ENCODE data around the gene MR1.

The MR1 gene
- 23.9 to 59.0 reads per million in 2 experiments for total RNA-seq

DNA sequence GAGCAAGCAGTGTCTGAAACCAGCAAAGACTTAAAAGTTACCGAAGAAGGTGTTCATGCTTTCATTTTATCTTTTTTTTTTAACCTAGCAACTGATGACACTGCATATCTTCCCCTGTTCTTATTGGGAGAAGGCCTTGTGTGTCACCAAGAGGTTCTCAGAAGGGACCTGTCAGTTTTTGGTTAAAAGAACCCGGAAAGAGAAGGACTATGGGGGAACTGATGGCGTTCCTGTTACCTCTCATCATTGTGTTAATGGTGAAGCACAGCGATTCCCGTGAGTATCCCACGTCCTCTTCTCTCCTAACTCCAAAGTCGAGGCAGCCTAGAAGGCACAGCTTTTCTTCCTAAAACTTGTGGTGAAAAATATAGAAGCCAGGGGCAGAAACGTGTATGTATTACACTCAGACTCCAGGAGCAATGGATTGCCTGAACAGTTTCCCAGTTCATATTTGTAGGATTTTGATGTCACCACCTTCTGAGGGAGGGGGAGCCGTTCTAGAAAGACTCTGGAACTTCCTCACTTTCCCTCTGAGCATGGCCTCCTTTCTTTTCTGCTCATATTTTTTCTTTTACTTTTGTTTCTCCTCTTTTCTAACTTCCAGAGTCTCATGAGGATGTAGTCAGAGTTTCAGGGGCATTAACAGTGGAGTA, at the start of gene MR1:
TSS of gene MR1 (plus strand) at position 185 of the 653 bp plus-strand sequence. CDS start at position 210, 25 bp downstream.
- DNase-seq (ENCODE audit: low read depth): peak; percentile 21

DNA sequence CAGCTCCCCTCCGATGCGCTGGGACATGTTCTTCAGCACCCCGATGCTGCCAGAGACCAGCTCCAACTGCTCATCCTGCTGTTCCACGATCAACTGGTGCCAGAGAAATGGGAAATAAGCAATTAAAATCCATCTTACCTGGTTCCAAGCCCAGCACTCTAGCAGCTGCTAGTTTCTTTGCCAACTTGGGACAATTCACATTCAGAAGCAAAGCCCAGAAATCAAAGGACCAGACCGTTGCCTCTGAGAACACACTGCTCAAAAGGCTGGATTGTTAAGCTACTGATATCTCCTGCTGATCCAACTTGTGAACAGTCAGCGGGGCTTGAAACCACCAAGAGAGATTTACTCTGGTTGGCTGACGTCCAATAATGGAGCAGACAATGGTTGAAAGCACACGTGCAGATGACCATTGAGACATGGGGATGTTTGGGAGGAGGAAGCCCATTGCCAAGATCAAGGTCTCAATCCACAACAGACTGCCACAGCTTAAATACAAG, 45.5 kb upstream of the MR1 start:
- no peak for DNase-seq (ENCODE audit: low read depth)

DNA sequence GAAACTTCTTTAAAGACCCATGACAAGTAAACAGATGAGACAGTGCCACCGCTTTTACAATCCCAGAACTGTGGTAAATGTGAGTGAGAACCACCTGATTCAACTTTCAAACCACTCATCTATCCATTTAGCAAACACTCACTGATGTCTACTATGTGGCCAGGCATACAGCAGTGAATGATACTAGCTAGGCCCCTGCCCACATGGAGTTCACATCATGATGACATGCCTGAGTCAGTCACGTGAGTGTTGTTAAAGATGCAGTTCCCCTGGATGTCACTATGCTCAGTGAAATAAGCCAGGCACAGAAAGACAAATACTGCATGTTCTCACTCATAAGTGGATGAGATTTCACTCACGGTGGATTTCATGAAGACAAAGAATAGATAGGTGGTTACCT, 39.5 kb upstream of the MR1 start:
- DNase-seq (ENCODE audit: low read depth): no peak

DNA sequence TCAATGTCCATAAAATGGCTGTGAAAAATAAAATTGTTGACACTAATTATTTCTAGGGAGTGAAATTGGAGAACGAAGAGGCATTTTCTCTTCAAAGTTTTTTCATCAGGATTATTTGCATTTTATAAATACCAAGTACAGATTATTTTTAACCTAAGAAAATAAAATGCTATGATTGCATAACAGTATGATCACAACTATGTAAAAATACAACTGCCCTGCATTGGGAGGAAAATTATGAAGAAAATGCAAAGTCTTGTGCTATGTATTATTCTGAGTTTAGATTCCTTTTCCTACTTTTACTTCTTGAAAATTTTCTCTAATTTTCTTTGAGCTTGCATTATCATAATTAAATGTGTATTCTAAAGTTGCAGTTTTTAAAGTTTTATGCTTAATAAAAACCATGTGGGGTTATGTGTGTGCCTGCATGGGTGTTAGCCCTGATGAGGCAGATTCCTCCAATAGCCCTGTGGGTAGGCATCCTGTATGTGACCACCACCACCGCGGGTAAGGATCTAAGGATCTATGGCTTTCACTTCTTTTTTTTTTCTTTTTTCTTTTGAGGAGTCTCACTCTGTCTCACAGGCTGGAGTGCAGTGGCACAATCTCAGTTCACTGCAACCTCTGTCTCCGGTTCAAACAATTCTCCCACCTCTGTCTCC, 35.8 kb upstream of the MR1 start:
- no peak for DNase-seq (ENCODE audit: low read depth)

DNA sequence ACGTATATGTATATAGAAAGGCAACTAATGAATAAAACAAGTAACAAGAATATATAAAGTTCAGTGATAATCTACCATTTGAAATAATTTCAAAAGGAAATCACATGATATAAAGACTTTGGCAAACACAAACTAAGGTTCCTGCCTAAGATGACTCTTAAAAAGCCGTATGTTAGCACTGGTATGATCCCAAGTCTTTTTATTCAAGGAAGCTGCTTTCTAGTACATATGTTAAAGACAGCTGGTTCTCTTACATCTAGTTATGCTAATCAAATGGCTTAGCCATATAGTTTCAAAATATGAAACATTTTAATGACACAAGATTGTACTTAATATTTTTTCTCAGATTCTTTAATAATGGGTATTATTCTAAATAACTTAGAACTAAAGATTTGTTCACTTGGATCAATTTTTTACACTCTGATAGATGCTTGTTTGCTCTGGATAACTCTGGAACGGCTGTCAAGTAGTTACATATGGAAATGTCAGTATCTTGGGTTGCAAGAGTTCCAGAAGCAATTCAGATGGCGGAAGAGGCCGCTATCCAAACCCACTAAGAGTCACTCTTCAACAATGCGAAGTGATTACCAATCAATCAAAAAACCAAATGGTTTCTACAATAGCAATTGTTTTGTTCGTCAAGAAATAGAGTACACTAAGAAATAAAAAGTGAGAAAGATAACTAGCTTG, 32.5 kb upstream of the MR1 start:
- DNase-seq (ENCODE audit: low read depth): no peak

DNA sequence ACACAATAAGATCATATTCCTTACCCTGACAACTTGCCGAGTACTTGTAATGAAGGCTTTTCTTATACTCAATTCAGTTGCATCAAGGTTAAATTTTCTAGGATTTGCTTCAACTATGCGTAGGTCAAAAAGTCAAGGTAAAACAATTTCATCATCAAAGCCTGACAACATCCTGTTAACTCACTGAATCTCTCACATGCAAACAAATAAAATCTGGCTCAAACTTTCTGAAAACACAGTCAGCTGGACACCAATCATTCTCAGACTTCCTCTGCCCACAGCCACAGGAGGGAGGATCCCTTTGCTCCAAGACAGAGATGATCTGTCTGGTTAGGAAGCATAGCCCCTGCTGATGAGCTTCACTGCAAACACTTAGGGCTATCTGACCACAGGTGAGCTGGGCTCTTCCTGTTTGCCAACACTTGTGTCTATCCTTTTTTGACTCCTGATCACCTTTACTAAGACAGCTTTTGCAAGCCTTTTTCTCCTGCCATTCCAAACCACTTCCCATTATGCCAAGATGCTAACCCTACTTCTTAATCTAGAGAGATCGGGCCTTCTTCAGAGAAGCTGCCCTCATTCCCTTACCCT, 31.1 kb upstream of the MR1 start:
- DNase-seq (ENCODE audit: low read depth): no peak

DNA sequence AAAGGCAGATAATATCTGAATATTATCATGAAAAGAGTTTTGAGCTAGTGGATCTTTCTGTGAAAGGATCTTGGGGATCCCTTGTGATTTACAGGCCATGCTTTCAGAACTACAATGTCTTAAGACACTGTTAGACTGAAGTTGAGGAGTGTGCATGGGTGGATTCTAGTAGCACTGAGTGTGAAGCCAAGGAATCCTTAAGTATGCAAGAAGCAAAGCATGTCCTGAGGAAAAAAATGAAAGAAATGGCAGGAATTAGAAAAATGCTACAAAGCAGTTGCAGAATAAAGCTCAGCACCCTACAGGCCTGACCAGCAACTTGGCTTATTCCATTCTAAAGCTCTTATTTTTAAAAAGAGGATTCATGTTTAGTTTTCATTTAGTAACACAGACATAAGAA, 23.0 kb upstream of the MR1 start:
- DNase-seq (ENCODE audit: low read depth): no peak

DNA sequence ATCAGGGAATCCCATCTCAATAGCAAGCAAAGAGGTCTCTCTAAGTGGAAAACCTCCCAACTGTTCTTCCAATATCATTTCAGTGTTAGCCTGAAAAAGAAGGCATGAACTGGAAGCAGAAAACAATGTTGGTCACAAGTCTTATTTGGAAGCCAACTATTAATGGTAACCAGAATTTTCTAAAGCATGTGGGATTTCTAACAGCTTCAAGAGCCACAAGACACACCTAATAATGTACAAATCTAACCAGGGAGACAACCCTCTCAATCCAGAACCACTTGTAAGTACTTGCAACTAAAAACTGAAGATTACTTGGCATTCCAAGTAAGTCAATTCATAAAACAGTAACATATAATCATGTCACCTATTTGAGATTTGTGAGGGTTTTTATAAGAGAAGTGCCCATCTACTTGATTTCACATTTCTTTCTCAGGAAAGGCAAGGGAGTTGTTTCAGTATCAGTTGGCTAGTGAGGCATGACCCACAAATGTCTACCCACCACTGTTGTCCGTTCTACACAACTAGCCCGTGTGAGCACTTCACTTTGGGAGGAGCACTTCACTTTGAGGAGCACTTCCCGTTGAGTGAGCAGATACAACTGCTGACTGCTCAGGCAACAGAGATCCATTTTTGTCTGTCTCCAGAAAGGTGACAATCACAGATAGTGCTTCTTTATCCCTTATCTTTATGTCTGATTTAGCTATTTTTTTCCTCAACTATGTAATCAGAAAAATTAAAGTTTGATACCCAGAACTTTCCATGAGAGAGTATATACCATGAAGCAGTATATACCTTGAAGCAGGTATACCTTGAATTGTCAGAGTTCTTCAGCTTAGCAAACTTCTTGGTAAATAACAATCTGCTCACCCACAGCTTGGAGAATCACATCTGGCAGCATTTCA, 22.2 kb upstream of the MR1 start:
- DNase-seq (ENCODE audit: low read depth): no peak

DNA sequence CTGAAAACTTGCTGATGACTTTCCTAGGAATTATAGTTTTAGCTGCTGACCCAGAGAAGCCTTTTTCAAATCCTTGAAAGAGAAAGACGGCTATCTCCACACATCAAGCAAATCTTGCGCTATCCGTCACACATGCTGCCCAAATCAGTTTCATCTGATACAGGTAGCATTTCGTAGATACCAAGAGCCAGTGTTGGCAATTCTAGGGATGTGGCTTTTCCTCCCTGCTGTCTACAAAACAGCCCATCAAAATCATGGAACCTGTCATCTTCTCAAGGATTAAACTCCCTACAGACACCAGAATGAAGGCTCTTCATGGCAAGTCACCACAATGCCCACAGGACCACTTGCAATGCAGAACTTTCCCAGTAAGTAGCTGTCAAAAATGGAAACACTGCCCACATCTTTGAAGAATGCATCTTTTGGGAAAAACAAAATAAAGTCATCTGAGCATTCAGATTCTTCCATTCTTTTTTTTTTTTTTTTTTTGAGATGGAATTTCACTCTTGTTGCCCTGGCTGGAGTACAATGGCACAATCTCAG, 21.5 kb upstream of the MR1 start:
- DNase-seq (ENCODE audit: low read depth): no peak

DNA sequence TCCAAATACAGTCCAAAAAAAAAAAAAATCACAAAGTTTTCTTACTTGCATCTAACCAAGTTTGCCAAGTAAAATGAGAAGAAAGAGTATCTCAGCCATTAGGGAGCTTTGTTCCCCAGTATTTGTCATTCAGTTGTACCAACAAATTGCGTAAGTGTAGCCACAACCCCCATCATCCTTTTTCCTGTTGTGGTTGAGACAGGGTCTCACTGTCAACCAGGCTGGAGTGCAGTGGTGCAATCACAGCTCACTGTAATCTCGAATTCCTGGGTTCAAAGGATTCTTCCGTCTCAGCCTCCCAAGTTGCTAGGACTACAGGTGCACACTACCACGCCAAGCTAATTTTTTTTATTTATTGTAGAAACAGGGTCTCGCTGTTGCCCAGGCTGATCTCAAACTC, 20.6 kb upstream of the MR1 start:
- no peak for DNase-seq (ENCODE audit: low read depth)

DNA sequence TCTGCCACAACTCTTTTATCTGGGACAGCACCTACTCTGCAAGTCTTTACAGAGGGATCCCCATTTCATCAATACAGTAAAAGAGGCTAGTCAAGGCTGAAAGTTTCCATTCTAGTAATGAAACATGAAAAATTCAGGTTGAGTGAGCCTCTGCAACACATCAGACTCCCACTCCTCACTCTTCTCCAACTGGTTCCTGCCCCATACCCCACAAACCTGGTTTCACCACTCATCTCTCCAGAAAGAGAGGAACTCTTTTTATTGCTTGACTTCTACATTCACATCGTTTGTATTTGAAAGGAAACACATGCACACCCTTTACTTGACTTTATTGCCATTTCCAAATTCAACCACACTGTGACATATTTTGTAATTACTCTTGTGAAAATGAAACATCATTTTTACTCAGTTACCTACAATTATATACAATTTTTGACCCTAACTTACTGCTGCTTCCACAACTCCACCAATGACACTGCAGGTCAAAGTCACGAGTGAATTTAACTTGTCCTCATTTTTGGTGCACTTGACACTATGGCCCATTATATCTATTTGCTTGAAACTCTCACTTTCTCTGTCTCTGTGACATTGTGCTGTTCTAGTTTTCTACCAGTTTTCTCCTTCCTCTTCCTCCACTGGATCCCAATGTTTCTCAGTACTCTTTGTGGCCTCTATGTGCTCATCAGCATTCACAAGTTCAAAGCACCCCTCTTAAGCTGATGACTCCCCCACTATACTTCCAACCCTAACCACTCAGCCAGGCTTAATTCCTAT, 19.1 kb upstream of the MR1 start:
- DNase-seq (ENCODE audit: low read depth): no peak

DNA sequence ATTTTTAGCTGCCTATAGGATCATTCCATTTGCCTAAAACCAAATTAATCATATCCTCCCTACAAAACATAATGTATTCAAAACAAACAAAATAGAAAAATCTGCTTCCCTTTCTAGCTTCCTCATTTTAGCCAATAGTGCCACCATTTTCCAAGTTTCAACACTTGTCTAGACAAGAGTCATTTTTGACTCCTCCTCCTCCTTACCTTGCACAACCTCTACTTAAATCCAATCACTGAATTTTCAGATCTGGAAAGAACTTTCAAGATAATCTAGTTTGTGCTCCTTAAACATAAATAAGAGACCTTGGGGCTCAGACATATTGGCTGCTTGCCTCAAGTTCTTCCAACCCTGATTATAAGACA, 18.6 kb upstream of the MR1 start:
- no peak for DNase-seq (ENCODE audit: low read depth)

DNA sequence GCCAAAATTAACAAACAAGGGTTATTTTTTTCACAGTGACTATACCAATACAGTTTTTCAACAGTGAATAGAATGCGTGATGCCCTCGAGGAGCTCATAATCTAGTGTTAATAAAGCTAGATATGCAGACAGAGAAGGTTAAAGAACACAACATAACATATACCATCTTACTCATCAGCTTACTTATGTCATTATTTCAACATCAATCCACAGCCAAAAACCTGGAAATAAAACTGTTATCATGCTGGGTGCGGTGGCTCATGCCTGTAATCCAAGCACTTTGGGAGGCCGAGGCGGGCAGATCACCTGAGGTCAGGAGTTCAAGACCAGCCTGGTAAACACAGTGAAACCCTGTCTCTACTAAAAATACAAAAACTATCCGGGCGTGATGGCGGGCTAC, 17.2 kb upstream of the MR1 start:
- DNase-seq (ENCODE audit: low read depth): no peak

DNA sequence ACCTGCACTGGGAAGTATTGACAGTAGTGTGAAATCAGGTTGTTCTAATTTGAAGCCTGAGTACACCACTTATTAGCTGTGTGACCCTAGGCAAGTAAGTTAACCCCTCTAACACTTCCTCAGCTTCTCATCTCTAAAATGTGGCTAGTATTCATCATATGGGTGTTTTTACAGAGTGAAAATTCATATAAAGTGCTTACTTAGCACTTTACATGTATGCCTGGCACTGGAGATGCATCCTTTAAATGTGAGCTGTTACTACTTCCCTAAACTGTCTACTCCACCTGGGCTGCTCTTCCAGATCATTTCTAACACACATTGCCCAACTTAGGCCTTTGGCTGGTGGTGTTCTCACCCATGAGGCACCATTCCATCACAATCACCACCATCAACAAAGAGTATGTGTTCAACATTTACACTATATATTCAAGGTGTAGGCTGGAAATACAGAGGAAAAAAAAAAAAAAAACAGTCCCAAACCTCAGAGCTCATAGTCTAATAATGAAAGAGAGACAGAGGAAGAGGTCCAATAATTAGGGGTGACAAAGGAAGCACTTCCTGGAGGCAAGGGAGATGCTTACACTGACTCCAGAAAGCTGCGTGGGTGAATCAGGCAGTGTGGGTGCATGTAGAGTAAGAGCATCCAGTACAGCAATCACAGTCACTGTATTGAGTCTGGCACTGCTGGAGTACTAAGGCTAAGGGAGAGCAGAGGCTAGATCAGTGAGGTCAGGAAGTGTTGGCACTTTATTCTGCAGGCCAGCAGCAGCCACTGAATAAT, 14.7 kb upstream of the MR1 start:
- no peak for DNase-seq (ENCODE audit: low read depth)

DNA sequence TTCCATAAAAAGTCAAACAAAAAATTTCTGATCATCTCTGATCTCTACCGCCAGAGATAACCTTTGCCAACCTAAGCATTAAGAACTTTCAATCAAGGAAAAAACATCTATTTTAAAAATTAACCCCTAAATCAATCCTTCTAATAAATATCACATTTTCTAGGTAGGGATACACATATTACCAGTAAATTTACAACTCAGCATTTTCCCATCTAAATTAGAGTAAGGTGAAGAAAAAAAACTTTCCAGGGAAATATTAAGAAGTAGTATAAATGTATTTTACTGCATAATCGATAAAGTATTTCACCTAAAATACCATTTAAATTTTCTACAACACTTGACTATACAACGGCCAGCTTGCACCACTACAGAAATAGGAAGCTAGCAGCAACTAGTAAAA, 12.6 kb upstream of the MR1 start:
- no peak for DNase-seq (ENCODE audit: low read depth)

DNA sequence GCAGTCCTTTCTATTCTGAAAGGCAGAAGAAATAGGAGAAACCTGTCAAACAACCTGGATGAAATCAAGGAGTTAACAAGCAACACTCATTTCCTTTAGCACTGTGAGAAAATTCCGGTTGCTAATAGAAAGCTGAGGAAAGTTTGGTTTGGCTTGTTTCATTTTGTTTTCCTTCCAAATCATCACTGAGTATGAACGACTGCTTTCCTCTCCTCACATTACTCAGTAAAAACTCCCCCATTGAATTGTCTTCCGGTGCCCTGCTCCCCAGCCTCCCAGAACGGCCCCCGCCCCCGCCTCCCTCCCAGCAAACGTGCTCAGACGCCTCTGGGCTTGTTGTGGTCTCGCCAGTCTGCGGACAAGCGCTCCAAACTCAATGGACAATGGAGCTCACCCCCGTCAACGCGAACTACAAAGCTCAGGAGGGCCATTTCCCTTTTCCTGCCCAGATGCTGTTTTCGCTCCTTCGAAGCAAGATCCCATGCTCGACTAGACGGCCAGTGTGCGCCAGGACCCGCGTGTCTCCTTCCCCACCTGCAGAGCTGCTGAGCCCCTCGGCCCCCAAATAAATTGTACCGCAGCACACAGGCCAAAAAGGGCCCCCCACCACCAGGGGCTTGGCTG, 11.9 kb upstream of the MR1 start:
- peak; percentile 30 for DNase-seq (ENCODE audit: low read depth)

DNA sequence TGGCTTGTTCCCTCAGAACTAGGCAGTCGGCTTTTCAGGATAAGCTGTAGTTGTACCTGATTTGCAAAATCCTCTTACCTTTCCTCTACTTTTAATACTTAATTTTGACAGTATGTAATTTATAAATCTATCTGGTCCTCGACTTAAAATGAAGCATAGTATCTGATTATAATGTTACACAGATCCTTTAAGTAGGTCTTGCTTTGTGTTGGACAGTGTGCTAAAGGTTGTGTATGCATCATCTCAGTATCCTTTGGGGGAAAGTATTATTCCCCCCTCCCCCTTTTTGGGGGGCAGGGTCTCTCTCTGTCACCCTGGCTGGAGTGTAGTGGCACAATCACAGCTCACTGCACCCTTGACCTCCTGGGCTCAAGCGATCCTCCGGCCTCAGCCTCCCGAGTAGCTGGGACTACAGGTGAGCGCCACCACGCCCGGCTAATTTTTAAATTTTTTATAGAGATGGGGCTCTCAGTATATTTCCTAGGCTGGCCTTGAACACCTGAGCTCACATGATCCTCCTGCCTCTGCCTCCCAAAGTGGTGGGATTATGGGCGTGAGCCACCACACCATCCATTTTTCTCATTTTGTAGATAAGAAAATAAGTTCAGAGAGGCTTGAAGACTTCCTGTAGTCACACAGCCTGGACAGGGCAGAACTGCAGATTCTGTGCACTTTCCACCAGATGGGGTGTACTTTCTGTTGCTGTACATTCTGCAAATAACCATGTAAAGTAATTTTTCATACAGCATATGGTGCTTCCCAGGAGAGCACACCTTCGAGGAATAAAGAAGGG, 10.3 kb upstream of the MR1 start:
- no peak for DNase-seq (ENCODE audit: low read depth)

DNA sequence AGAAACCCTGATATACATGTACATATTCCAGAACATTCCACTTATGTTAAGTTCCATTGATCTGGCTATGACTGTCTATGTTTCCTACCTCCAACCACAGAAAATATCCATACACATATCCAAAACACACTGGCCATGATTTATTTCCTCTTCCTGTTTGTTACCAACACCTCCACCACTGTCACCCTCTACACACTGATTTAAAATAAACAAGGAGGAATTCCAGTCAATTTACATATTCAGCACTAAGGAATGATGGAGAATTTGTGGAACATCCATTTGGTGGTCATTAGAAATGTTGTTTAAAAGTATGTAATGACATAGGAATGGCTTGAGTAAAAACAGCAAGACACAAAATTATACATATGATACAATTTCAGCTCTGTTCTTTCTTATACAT, 5.6 kb upstream of the MR1 start:
- no peak for DNase-seq (ENCODE audit: low read depth)

DNA sequence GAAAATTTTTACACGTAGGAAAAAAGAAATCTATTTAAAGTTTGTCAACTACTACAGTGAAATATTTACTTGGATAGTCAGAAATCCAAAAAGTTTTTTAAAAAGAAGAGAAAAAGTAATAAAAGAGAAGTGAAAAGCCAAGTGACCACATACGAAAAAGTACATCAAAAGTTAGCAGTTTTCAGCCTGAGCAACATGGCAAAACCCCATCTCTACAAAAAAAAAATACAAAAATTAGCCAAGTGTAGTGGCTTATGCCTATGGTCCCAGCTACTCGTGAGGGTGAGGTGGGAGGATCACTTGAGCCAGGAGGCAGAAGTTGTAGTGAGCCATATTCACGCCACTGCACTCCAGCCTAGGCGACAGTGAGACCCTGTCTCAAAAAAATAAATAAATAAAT, 5.2 kb upstream of the MR1 start:
- DNase-seq (ENCODE audit: low read depth): no peak
